Measurements from ENCODE around the gene FAM117B.

Gene FAM117B

GRCh38 chr2:202808754-202809153 lies 174.0 kb downstream of the FAM117B start:
- no peak for DNase-seq (ENCODE audit: low read depth, low spot score)

GRCh38 chr2:202813387-202813786 lies 178.6 kb downstream of the FAM117B start:
- DNase-seq (ENCODE audit: low read depth, low spot score), result no peak

GRCh38 chr2:202814226-202814625 lies 179.5 kb downstream of the FAM117B start:
- no peak for DNase-seq (ENCODE audit: low read depth, low spot score)

GRCh38 chr2:202815548-202816360 lies 181.0 kb downstream of the FAM117B start:
- no peak for DNase-seq (ENCODE audit: low read depth, low spot score)

GRCh38 chr2:202817771-202818170 lies 183.0 kb downstream of the FAM117B start:
- DNase-seq (ENCODE audit: low read depth, low spot score), result no peak

- no peak for DNase-seq (ENCODE audit: low read depth, low spot score)
Measured at GRCh38 chr2:202818321-202818720, 183.6 kb downstream of the FAM117B start.

Data from smooth muscle cell of the brain vasculature (primary cell).